ENCODE data around the gene MYL5. TPM values are rescaled to one million over a fixed set of nuclear protein-coding genes. Genes with fewer than 3 reads are reported as not detected.
A peak's percentile ranks its signal among the peaks of the same experiment; 100 is the strongest.

MYL5 gene
- total and polyA plus RNA-seq, 10 of the 15 experiments (the other 5 are each of a cell fraction or from before 2014, with no cell fraction given), result 1.2 to 13.8 (median 7.1) TPM

GRCh38 chr4:705278-706082 is 31.1 kb downstream of the MYL5 start, which contains the start of gene PCGF3 (continued):
- no peak for TF ChIP-seq BMI1 (IDR thresholded peaks at IDR 0.05; ENCODE audit: borderline replicate concordance)
- no peak for TF ChIP-seq POLR2AphosphoS2 (IDR thresholded peaks at IDR 0.05; ENCODE audit: low read depth, low read length)
- no peak for TF ChIP-seq STAT3 (IDR thresholded peaks at IDR 0.05; ENCODE audit: low read depth, low read length)
- TF ChIP-seq CBX3 (IDR thresholded peaks at IDR 0.05; ENCODE audit: borderline replicate concordance, low read depth), result no peak
- TF ChIP-seq EGR1 (IDR thresholded peaks at IDR 0.05; ENCODE audit: borderline replicate concordance in 1 of 2, low read depth in 2 of 2, low read length in 2 of 2), result peak in 1 of 2 experiments; percentile 77; a peak in 2 of 3 replicates
- no peak for TF ChIP-seq MTA3 (IDR thresholded peaks at IDR 0.05; ENCODE audit: borderline replicate concordance, low read length)
- no peak for TF ChIP-seq ZBTB4 (CRISPR knock-in tag; IDR thresholded peaks at IDR 0.05)
- no peak for TF ChIP-seq MYC (IDR thresholded peaks at IDR 0.05; ENCODE audit: insufficient read depth, insufficient read length, insufficient replicate concordance, low read length, severe bottlenecking)
- peak; percentile 96 for TF ChIP-seq PKNOX1 (IDR thresholded peaks at IDR 0.05)
- TF ChIP-seq CEBPZ (IDR thresholded peaks at IDR 0.05; ENCODE audit: low read depth, low read length), result no peak
- no peak for TF ChIP-seq EP300 (IDR thresholded peaks at IDR 0.05; ENCODE audit: borderline replicate concordance in 1 of 2, control insufficient read depth in 1 of 2, low read depth in 2 of 2, low read length in 2 of 2)
- no peak for TF ChIP-seq FOXM1 (IDR thresholded peaks at IDR 0.05; ENCODE audit: low read depth, low read length)
- TF ChIP-seq CTCF (IDR thresholded peaks at IDR 0.05 in 2 of 3, conservative IDR thresholded peaks at IDR 0.05 in 1 of 3; ENCODE audit: control insufficient read depth in 2 of 3, extremely low read depth in 1 of 3, insufficient read depth in 1 of 3, low read depth in 3 of 3, low read length in 3 of 3), result no peak

Measured in GM12878 (cell line).